Stomach smooth muscle (tissue), 2 donors: Measurements from ENCODE around the gene ZNF488.

ENCODE experiments used
- H3K27ac ChIP-seq: one replicate; pipeline ENCODE4 v1.7.0; 2013; ENCODE audit warnings: mild to moderate bottlenecking, low read length, inconsistent platforms
- H3K27me3 ChIP-seq, 2 donors: one replicate each; pipeline ENCODE4 v1.7.0; 2013; ENCODE audit warnings: low read length in 2 of 2; ENCODE audit not compliant: insufficient read depth in 2 of 2, control insufficient read depth in 1 of 2
- H3K36me3 ChIP-seq, 2 donors: one replicate each; pipeline ENCODE4 v1.7.0; 2013; ENCODE audit warnings: low read length in 2 of 2; ENCODE audit not compliant: control insufficient read depth in 2 of 2, insufficient read depth in 2 of 2
- H3K4me1 ChIP-seq: one replicate; pipeline ENCODE4 v1.7.0; 2013; ENCODE audit warnings: low read length; ENCODE audit not compliant: control insufficient read depth, insufficient read depth
- H3K4me3 ChIP-seq, 2 donors: one replicate each; pipeline ENCODE4 v1.7.0; 2013; ENCODE audit warnings: low read length in 2 of 2
- H3K9ac ChIP-seq, 2 donors: one replicate each; pipeline ENCODE4 v1.7.0; 2013; ENCODE audit warnings: low read length in 2 of 2, mild to moderate bottlenecking in 1 of 2
- H3K9me3 ChIP-seq, 2 donors: one replicate each; pipeline ENCODE4 v1.7.0; 2013; ENCODE audit warnings: low read length in 2 of 2; ENCODE audit not compliant: control insufficient read depth in 2 of 2
- donor health status: healthy.
- donor health status: Pancreatic carcinoma.

The ZNF488 gene

GRCh38 chr10:47317251-47317650 is 66.8 kb downstream of the ZNF488 start:
- H3K9me3 ChIP-seq, result no peaks in the 10 kb centered on the region
- peaks cover 3 to 4% of the 10 kb centered on the region in 2 donors for H3K27me3 ChIP-seq
- H3K27ac ChIP-seq, result no peak overlapping the region
- no peaks in the 10 kb centered on the region for H3K4me1 ChIP-seq
- no peak overlapping the region for H3K9ac ChIP-seq
- no peaks in the 10 kb centered on the region for H3K36me3 ChIP-seq
- H3K4me3 ChIP-seq, result no peak overlapping the region

GRCh38 chr10:47316131-47316530 is 68.0 kb downstream of the ZNF488 start:
- Histone ChIP-seq H3K36me3 (no peaks in the 10 kb centered on the region), H3K4me1 (peaks cover 4% of the 10 kb centered on the region), H3K27me3 (peaks cover 0 to 4% of the 10 kb centered on the region in 2 donors), H3K9ac (no peak overlapping the region), H3K9me3 (no peaks in the 10 kb centered on the region), H3K4me3 (no peak overlapping the region), H3K27ac (no peak overlapping the region)
